GM21723 (cell line): ENCODE measurements around the gene PNRC2.

ENCODE experiments used
- ATAC-seq: cut with Tn5 transposase; IDR thresholded peaks from one replicate; pipeline ENCODE4 v1.9.1; 2021; ENCODE audit warnings: mild to moderate bottlenecking, moderate library complexity; ENCODE audit not compliant: unreplicated experiment

The PNRC2 gene

GRCh38 chr1:23959461-23960290 is at the start of gene PNRC2:
Gene PNRC2 (plus strand): TSS chr1:23959828. CDS start chr1:23961458, 1,630 bp downstream.
- ATAC-seq: peak; percentile 73

GRCh38 chr1:23910144-23910543 is 49.5 kb upstream of the PNRC2 start:
- no peak for ATAC-seq

- ATAC-seq: no peak
Observed at GRCh38 chr1:23910553-23911246, 48.9 kb upstream of the PNRC2 start.

GRCh38 chr1:23911921-23912320 is 47.7 kb upstream of the PNRC2 start:
- no peak for ATAC-seq

GRCh38 chr1:23913212-23913880 is 46.3 kb upstream of the PNRC2 start, which contains the start of gene CNR2:
Gene CNR2 (minus strand): TSS chr1:23913362. CDS start chr1:23875617, 37,745 bp downstream.
- no peak for ATAC-seq

- no peak for ATAC-seq
Observed at GRCh38 chr1:23914921-23915320, 44.7 kb upstream of the PNRC2 start.

GRCh38 chr1:23915466-23915865 is 44.2 kb upstream of the PNRC2 start:
- ATAC-seq: no peak

- ATAC-seq: no peak
Observed at GRCh38 chr1:23916209-23917131, 43.2 kb upstream of the PNRC2 start.

- ATAC-seq: no peak
Observed at GRCh38 chr1:23922321-23922943, 37.2 kb upstream of the PNRC2 start.

GRCh38 chr1:23923592-23924499 is 35.8 kb upstream of the PNRC2 start:
- ATAC-seq: no peak

GRCh38 chr1:23924601-23925000 is 35.0 kb upstream of the PNRC2 start:
- no peak for ATAC-seq

GRCh38 chr1:23925279-23925678 is 34.3 kb upstream of the PNRC2 start:
- ATAC-seq: no peak

- ATAC-seq: no peak
Observed at GRCh38 chr1:23927097-23927496, 32.5 kb upstream of the PNRC2 start.

GRCh38 chr1:23928789-23929188 is 30.8 kb upstream of the PNRC2 start:
- ATAC-seq: no peak

- no peak for ATAC-seq
Observed at GRCh38 chr1:23930270-23930669, 29.4 kb upstream of the PNRC2 start.

GRCh38 chr1:23930861-23931490 is 28.7 kb upstream of the PNRC2 start:
- no peak for ATAC-seq

- no peak for ATAC-seq
Observed at GRCh38 chr1:23931491-23931880, 28.1 kb upstream of the PNRC2 start.

- ATAC-seq: no peak
Observed at GRCh38 chr1:23936481-23937176, 23.0 kb upstream of the PNRC2 start.
